Epithelial cell of proximal tubule (primary cell): Measurements from ENCODE around the gene ACTN4. TPM values are rescaled to one million over a fixed set of nuclear protein-coding genes. Genes with fewer than 3 reads are reported as not detected.

Source experiments
- DNase-seq: peaks from one replicate; pipeline ENCODE4 v3.0.0-alpha.2; 2011; ENCODE audit warnings: low read depth
- H3K4me3 ChIP-seq: 2 replicates; pipeline ENCODE4 v1.5.1; 2011; ENCODE audit warnings: low read depth, mild to moderate bottlenecking, low read length
- CTCF ChIP-seq: conservative IDR thresholded peaks from 2 replicates; pipeline ENCODE4 v1.5.1; 2012; ENCODE audit warnings: low read depth, mild to moderate bottlenecking, low read length
- total RNA-seq: library from RNA; depleted of rRNA; stranded (reverse); fragments of >200 nt; gene quantifications from 2 replicates; pipeline ENCODE4 v1.2.3, GENCODE V29; 2015

The ACTN4 gene
- total RNA-seq, 1 donor from 2014 or later = 629 TPM

GRCh38 chr19:38649305-38650171 is 2.1 kb downstream of the ACTN4 start:
- no peak for TF ChIP-seq CTCF
- no peak for DNase-seq
- peak overlapping the region; percentile 89 for H3K4me3 ChIP-seq

- no peak for TF ChIP-seq CTCF
- peak overlapping the region; percentile 89 for H3K4me3 ChIP-seq
- no peak for DNase-seq
Observed at GRCh38 chr19:38650172-38650775, 2.8 kb downstream of the ACTN4 start.

DNA sequence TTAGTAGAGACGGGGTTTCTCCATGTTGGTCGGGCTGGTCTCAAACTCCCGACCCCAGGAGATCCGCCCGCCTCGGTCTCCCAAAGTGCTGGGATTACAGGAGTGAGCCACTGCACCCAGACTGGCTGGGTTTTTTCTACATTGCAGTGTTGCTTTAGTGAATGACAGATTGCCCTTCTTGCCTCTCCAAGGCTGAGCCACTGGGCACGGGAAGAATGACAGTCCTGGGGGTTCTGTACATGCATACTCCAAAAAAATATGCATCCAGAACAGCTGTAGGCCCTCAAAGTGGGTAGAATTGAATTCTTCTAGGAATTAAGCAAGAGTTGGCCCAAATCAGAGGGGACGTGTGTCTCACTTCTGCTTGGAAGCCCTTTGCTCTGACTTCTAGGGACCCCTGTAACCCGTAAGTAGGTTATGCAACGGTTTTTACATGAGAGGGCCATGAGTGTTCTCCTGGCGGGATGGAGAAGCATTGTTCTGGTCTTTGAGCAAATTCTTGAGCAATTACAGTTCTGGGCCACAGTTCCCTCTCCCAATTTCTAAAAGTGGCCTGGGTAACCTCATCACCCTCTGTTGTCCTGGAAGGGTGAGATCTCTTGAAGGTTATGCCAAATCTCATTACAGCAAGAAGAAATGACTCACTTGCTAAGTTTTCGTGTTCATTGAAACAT is 3.6 kb downstream of the ACTN4 start:
- no peak for DNase-seq
- no peak for TF ChIP-seq CTCF
- H3K4me3 ChIP-seq = peak overlapping the region; percentile 89

DNA sequence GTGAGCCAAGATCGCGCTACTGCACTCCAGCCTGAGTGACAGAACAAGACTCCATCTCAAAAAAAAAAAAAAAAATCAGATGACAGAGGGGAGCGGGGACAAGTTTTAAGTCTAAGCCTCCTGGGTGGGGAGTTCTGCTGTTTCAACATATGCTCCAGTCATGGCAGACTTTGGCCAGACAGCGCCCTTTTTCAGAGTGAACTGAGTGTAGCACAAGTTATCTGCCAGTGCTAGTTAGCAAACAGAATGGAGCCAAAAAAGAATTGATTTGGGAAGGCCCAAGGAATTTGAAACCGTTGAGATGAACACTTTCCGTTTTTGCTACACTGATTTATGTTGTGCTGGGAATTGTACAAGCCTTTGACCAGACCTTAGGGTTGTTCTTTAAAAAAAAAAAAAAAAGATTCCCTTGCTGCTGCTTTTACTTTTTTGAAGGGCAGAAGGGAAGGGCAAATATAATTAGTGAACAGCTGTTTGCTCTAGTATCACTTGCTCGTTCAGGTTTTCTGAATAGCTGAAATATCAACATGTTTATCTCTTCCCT is 5.7 kb downstream of the ACTN4 start:
- DNase-seq = no peak
- H3K4me3 ChIP-seq = peak overlapping the region; percentile 2
- TF ChIP-seq CTCF = no peak

DNA sequence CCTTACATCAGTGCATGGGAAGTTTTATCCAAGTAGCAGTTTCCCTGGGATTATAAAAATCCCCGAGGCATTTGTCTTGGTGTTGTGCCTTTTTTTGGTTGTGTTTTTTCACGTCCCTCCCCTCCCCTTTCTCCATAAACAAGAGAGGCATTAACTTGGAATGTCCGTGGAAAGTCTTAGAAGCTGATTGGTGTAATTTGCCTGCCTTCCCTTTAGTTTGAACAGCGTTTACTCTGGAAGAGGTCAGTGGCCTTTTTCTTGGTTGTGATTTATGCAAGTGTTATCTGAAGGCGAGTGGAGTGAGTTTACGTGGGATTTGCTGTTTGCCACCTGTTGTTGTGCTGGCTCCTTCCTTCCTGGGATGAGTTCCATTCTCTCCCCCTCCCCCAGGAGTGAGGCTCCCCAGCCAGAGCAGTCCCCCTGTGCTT is 7.2 kb downstream of the ACTN4 start:
- no peak for TF ChIP-seq CTCF
- H3K4me3 ChIP-seq = no peak overlapping the region
- no peak for DNase-seq

GRCh38 chr19:38655148-38655824 is 7.8 kb downstream of the ACTN4 start:
- DNase-seq = no peak
- H3K4me3 ChIP-seq = no peak overlapping the region
- TF ChIP-seq CTCF = no peak
